Measurements from ENCODE around the gene FRS3.

- TF ChIP-seq MAX (IDR thresholded peaks at IDR 0.05; ENCODE audit: low read depth, low read length), result no peak
- TF ChIP-seq CTCF (IDR thresholded peaks at IDR 0.05; ENCODE audit: low read depth, low read length), result no peak
Measured at GRCh38 chr6:41823178-41823577, 43.5 kb upstream of the FRS3 start.
